CD8-positive, alpha-beta memory T cell (primary cell): Measurements from ENCODE around the gene PTPRQ. TPM values are rescaled to one million over a fixed set of nuclear protein-coding genes. Genes with fewer than 3 reads are reported as not detected.

Source experiments
- CTCF ChIA-PET: fragments of 350-600 bp; sonication (Branson Sonifier 250); formaldehyde crosslinking; loops from one replicate; lab custom pipeline; 2021; ENCODE audit warnings: antibody characterized with exemption; lab: Charles Lee
- POLR2A ChIA-PET: fragments of 350-600 bp; sonication (Branson Sonifier 250); formaldehyde crosslinking; loops from one replicate; lab custom pipeline; 2021; ENCODE audit warnings: antibody characterized with exemption; lab: Charles Lee
- DNase-seq, 5 donors: peaks; one replicate each; pipeline versions ENCODE4 v3.0.0 to v3.0.0-alpha.2; 2020 to 2022; ENCODE audit warnings: mixed read lengths in 1 of 5
- H3K27ac ChIP-seq: one replicate; pipeline ENCODE4 v1.7.0; 2013; ENCODE audit warnings: low read depth, mild to moderate bottlenecking, low read length, moderate library complexity
- H3K27me3 ChIP-seq: 2 replicates; pipeline ENCODE4 v1.7.0; 2013; ENCODE audit warnings: low read length, mild to moderate bottlenecking; ENCODE audit not compliant: insufficient read depth, poor library complexity, severe bottlenecking
- H3K36me3 ChIP-seq: 2 replicates; pipeline ENCODE4 v1.7.0; 2013; ENCODE audit warnings: mild to moderate bottlenecking, low read length, moderate library complexity; ENCODE audit not compliant: insufficient read depth
- H3K4me1 ChIP-seq: 2 replicates; pipeline ENCODE4 v1.7.0; 2013; ENCODE audit warnings: mild to moderate bottlenecking, low read length, moderate library complexity; ENCODE audit not compliant: insufficient read depth
- H3K4me3 ChIP-seq: 2 replicates; pipeline ENCODE4 v1.7.0; 2013; ENCODE audit warnings: mild to moderate bottlenecking, low read length
- H3K9me3 ChIP-seq: 2 replicates; pipeline ENCODE4 v1.7.0; 2013; ENCODE audit warnings: mild to moderate bottlenecking, low read length
- H3K27ac Mint-ChIP-seq, 8 donors: one replicate each; pipeline ENCODE4 v1.8.0; 2020 to 2021; ENCODE audit warnings: mixed read lengths in 8 of 8, mild to moderate bottlenecking in 6 of 8, inconsistent platforms in 3 of 8, moderate library complexity in 3 of 8
- H3K27me3 Mint-ChIP-seq, 2 donors: one replicate each; pipeline ENCODE4 v1.8.0; 2020 to 2021; ENCODE audit warnings: mixed read lengths in 2 of 2, mild to moderate bottlenecking in 1 of 2, moderate library complexity in 1 of 2
- H3K36me3 Mint-ChIP-seq, 3 donors: one replicate each; pipeline ENCODE4 v1.8.0; 2020 to 2021; ENCODE audit warnings: mixed read lengths in 3 of 3, inconsistent platforms in 1 of 3, mild to moderate bottlenecking in 1 of 3
- H3K4me1 Mint-ChIP-seq, 3 donors: one replicate each; pipeline ENCODE4 v1.8.0; 2020 to 2021; ENCODE audit warnings: mixed read lengths in 3 of 3, inconsistent platforms in 1 of 3, mild to moderate bottlenecking in 1 of 3
- H3K4me3 Mint-ChIP-seq, 7 donors: one replicate each; pipeline ENCODE4 v1.8.0; 2020 to 2021; ENCODE audit warnings: mixed read lengths in 7 of 7, mild to moderate bottlenecking in 6 of 7, moderate library complexity in 4 of 7, inconsistent platforms in 2 of 7
- H3K9me3 Mint-ChIP-seq, 5 donors: one replicate each; pipeline ENCODE4 v1.8.0; 2020 to 2022; ENCODE audit warnings: mixed read lengths in 5 of 5, mild to moderate bottlenecking in 3 of 5, moderate library complexity in 2 of 5, inconsistent platforms in 1 of 5
- polyA plus RNA-seq: library from polyadenylated mRNA; unstranded; fragments of 300-500 nt; fragmentation: Illumina TruSeq; gene quantifications from one replicate; pipeline ENCODE4 v1.2.3, GENCODE V29; 2021
- total RNA-seq, 2 experiments: library from RNA; stranded (reverse); gene quantifications; one replicate each; pipeline ENCODE4 v1.2.3, GENCODE V29; 2021

PTPRQ gene
- total and polyA plus RNA-seq, 3 experiments from 2014 or later: not detected

GRCh38 chr12:80551897-80552296, 107.9 kb downstream of the PTPRQ start:
- H3K4me3 Mint-ChIP-seq: no peak overlapping the region
- peaks cover 0 to 2% of the 10 kb centered on the region in 2 donors for H3K27me3 Mint-ChIP-seq
- no peak overlapping the region for H3K27ac ChIP-seq
- no peaks in the 10 kb centered on the region for H3K9me3 ChIP-seq
- POLR2A ChIA-PET: no interaction called here
- no peaks in the 10 kb centered on the region for H3K4me1 ChIP-seq
- no peaks in the 10 kb centered on the region for H3K36me3 Mint-ChIP-seq
- H3K27me3 ChIP-seq: no peaks in the 10 kb centered on the region
- no peak for DNase-seq
- H3K27ac Mint-ChIP-seq: no peak overlapping the region
- H3K9me3 Mint-ChIP-seq: peaks cover 0 to 6% (median 0%) of the 10 kb centered on the region in 5 donors
- H3K36me3 ChIP-seq: no peaks in the 10 kb centered on the region
- H3K4me1 Mint-ChIP-seq: no peaks in the 10 kb centered on the region
- CTCF ChIA-PET: no interaction called here
- H3K4me3 ChIP-seq: no peak overlapping the region

- ChIA-PET CTCF (no interaction called here), POLR2A (no interaction called here)
- H3K4me1 ChIP-seq: no peaks in the 10 kb centered on the region
- H3K36me3 ChIP-seq: no peaks in the 10 kb centered on the region
- no peak overlapping the region for H3K4me3 Mint-ChIP-seq
- no peaks in the 10 kb centered on the region for H3K4me1 Mint-ChIP-seq
- peaks cover 0 to 2% of the 10 kb centered on the region in 2 donors for H3K27me3 Mint-ChIP-seq
- peaks cover 0 to 6% (median 0%) of the 10 kb centered on the region in 5 donors for H3K9me3 Mint-ChIP-seq
- no peak overlapping the region for H3K27ac ChIP-seq
- no peak for DNase-seq
- H3K27ac Mint-ChIP-seq: no peak overlapping the region
- no peaks in the 10 kb centered on the region for H3K9me3 ChIP-seq
- H3K27me3 ChIP-seq: no peaks in the 10 kb centered on the region
- H3K36me3 Mint-ChIP-seq: no peaks in the 10 kb centered on the region
- no peak overlapping the region for H3K4me3 ChIP-seq
Measured at GRCh38 chr12:80553316-80553715, 109.3 kb downstream of the PTPRQ start.

- H3K9me3 Mint-ChIP-seq: peaks cover 0 to 15% (median 3%) of the 10 kb centered on the region in 5 donors
- no peaks in the 10 kb centered on the region for H3K27me3 ChIP-seq
- no peak overlapping the region for H3K4me3 Mint-ChIP-seq
- CTCF ChIA-PET: no interaction called here
- H3K4me1 Mint-ChIP-seq: no peaks in the 10 kb centered on the region
- H3K9me3 ChIP-seq: no peaks in the 10 kb centered on the region
- no peaks in the 10 kb centered on the region for H3K36me3 Mint-ChIP-seq
- no peaks in the 10 kb centered on the region for H3K4me1 ChIP-seq
- no peak for DNase-seq
- H3K36me3 ChIP-seq: no peaks in the 10 kb centered on the region
- peaks cover 0 to 2% of the 10 kb centered on the region in 2 donors for H3K27me3 Mint-ChIP-seq
- H3K4me3 ChIP-seq: no peak overlapping the region
- no peak overlapping the region for H3K27ac Mint-ChIP-seq
- POLR2A ChIA-PET: no interaction called here
- no peak overlapping the region for H3K27ac ChIP-seq
Measured at GRCh38 chr12:80556566-80556965, 112.5 kb downstream of the PTPRQ start.

- H3K4me1 ChIP-seq: no peaks in the 10 kb centered on the region
- no peak overlapping the region for H3K27ac ChIP-seq
- H3K9me3 ChIP-seq: no peaks in the 10 kb centered on the region
- H3K9me3 Mint-ChIP-seq: peaks cover 0 to 14% (median 8%) of the 10 kb centered on the region in 5 donors
- ChIA-PET POLR2A (no interaction called here), CTCF (no interaction called here)
- H3K27me3 ChIP-seq: no peaks in the 10 kb centered on the region
- no peaks in the 10 kb centered on the region for H3K4me1 Mint-ChIP-seq
- H3K27me3 Mint-ChIP-seq: peaks cover 0 to 2% of the 10 kb centered on the region in 2 donors
- DNase-seq: no peak
- H3K36me3 ChIP-seq: no peaks in the 10 kb centered on the region
- H3K27ac Mint-ChIP-seq: no peak overlapping the region
- H3K36me3 Mint-ChIP-seq: no peaks in the 10 kb centered on the region
- H3K4me3 Mint-ChIP-seq: no peak overlapping the region
- no peak overlapping the region for H3K4me3 ChIP-seq
Measured at GRCh38 chr12:80559766-80560165, 115.7 kb downstream of the PTPRQ start.

GRCh38 chr12:80565271-80565670, 121.2 kb downstream of the PTPRQ start:
- H3K4me3 Mint-ChIP-seq: no peak overlapping the region
- H3K27ac Mint-ChIP-seq: no peak overlapping the region

GRCh38 chr12:80567401-80567800, 123.4 kb downstream of the PTPRQ start:
- peaks cover 0 to 4% of the 10 kb centered on the region in 2 donors for H3K27me3 Mint-ChIP-seq
- DNase-seq: no peak
- Histone ChIP-seq H3K4me3 (no peak overlapping the region), H3K9me3 (no peaks in the 10 kb centered on the region), H3K27ac (no peak overlapping the region), H3K27me3 (no peaks in the 10 kb centered on the region), H3K4me1 (no peaks in the 10 kb centered on the region), H3K36me3 (no peaks in the 10 kb centered on the region)
- H3K36me3 Mint-ChIP-seq: no peaks in the 10 kb centered on the region
- H3K4me3 Mint-ChIP-seq: no peak overlapping the region
- no peaks in the 10 kb centered on the region for H3K4me1 Mint-ChIP-seq
- peaks cover 7 to 16% (median 10%) of the 10 kb centered on the region in 5 donors for H3K9me3 Mint-ChIP-seq
- ChIA-PET CTCF (no interaction called here), POLR2A (no interaction called here)
- H3K27ac Mint-ChIP-seq: no peak overlapping the region

More at GRCh38 chr12:80565271-80565670, 121.2 kb downstream of the PTPRQ start:
- H3K27ac ChIP-seq: no peak overlapping the region
- H3K9me3 ChIP-seq: no peaks in the 10 kb centered on the region
- Mint-ChIP-seq H3K36me3 (no peaks in the 10 kb centered on the region), H3K4me1 (no peaks in the 10 kb centered on the region), H3K9me3 (peaks cover 5 to 24% (median 10%) of the 10 kb centered on the region in 5 donors), H3K27me3 (peaks cover 0 to 4% of the 10 kb centered on the region in 2 donors)
- POLR2A ChIA-PET: no interaction called here
- CTCF ChIA-PET: no interaction called here
- H3K4me3 ChIP-seq: no peak overlapping the region
- no peaks in the 10 kb centered on the region for H3K27me3 ChIP-seq
- H3K4me1 ChIP-seq: no peaks in the 10 kb centered on the region
- no peaks in the 10 kb centered on the region for H3K36me3 ChIP-seq
- no peak for DNase-seq

- Histone ChIP-seq H3K27me3 (no peaks in the 10 kb centered on the region), H3K36me3 (no peaks in the 10 kb centered on the region), H3K4me3 (no peak overlapping the region), H3K4me1 (no peaks in the 10 kb centered on the region), H3K9me3 (no peaks in the 10 kb centered on the region), H3K27ac (no peak overlapping the region)
- Mint-ChIP-seq H3K4me1 (no peaks in the 10 kb centered on the region), H3K27me3 (no peaks in the 10 kb centered on the region), H3K9me3 (peaks cover 0 to 20% (median 13%) of the 10 kb centered on the region in 5 donors), H3K36me3 (no peaks in the 10 kb centered on the region), H3K4me3 (no peak overlapping the region), H3K27ac (no peak overlapping the region)
- ChIA-PET POLR2A (no interaction called here), CTCF (no interaction called here)
- DNase-seq: no peak
Measured at GRCh38 chr12:80576641-80577418, 132.8 kb downstream of the PTPRQ start.

- H3K27me3 Mint-ChIP-seq: no peaks in the 10 kb centered on the region
- Histone ChIP-seq H3K36me3 (no peaks in the 10 kb centered on the region), H3K27me3 (no peaks in the 10 kb centered on the region), H3K27ac (no peak overlapping the region), H3K4me1 (no peaks in the 10 kb centered on the region), H3K9me3 (no peaks in the 10 kb centered on the region), H3K4me3 (no peak overlapping the region)
- ChIA-PET POLR2A (no interaction called here), CTCF (no interaction called here)
- H3K4me1 Mint-ChIP-seq: no peaks in the 10 kb centered on the region
- no peak overlapping the region for H3K4me3 Mint-ChIP-seq
- no peak for DNase-seq
- H3K36me3 Mint-ChIP-seq: no peaks in the 10 kb centered on the region
- H3K27ac Mint-ChIP-seq: no peak overlapping the region
- H3K9me3 Mint-ChIP-seq: peaks cover 2 to 19% (median 5%) of the 10 kb centered on the region in 5 donors
Measured at GRCh38 chr12:80580254-80580653, 136.2 kb downstream of the PTPRQ start.
